Skin epidermis (tissue), 12 donors: ENCODE results near the gene PLA2G4B.

ENCODE experiments used
- H3K27ac ChIP-seq, 21 experiments: fragments of 200-600 bp; sonication (generic) in 11 of 21; one replicate each; pipeline ENCODE4 v1.5.0; 2020; ENCODE audit warnings: mild to moderate bottlenecking in 3 of 21, inconsistent platforms in 2 of 21, moderate library complexity in 2 of 21
- H3K4me3 ChIP-seq, 7 experiments: fragments of 200-600 bp; sonication (generic) in 2 of 7; one replicate each; pipeline ENCODE4 v1.5.0; 2020; ENCODE audit warnings: inconsistent platforms in 2 of 7, mild to moderate bottlenecking in 2 of 7, moderate library complexity in 1 of 7

PLA2G4B gene

GRCh38 chr15:41879321-41879845, 40.7 kb downstream of the PLA2G4B start:
- no peak overlapping the region for H3K27ac ChIP-seq

GRCh38 chr15:41880156-41880877, 41.7 kb downstream of the PLA2G4B start:
- Histone ChIP-seq H3K4me3 (no peak overlapping the region), H3K27ac (no peak overlapping the region)

More at GRCh38 chr15:41879321-41879845, 40.7 kb downstream of the PLA2G4B start:
- no peak overlapping the region for H3K4me3 ChIP-seq

GRCh38 chr15:41881086-41881485, 42.4 kb downstream of the PLA2G4B start:
- Histone ChIP-seq H3K27ac (no peak overlapping the region), H3K4me3 (no peak overlapping the region)

- H3K27ac ChIP-seq = peak overlapping the region in 1 of 21 experiments; percentile 42
- peak overlapping the region in 3 of 7 experiments; percentile 5 to 30 (median 7) for H3K4me3 ChIP-seq
Measured at GRCh38 chr15:41881550-41881919, 42.9 kb downstream of the PLA2G4B start.

GRCh38 chr15:41881920-41882688, 43.5 kb downstream of the PLA2G4B start:
- Histone ChIP-seq H3K27ac (peak overlapping the region in 1 of 21 experiments; percentile 42), H3K4me3 (peak overlapping the region in 5 of 7 experiments; percentile 5 to 30 (median 7))

GRCh38 chr15:41882689-41883483, 44.2 kb downstream of the PLA2G4B start:
- peak overlapping the region in 1 of 21 experiments; percentile 42 for H3K27ac ChIP-seq
- H3K4me3 ChIP-seq = peak overlapping the region in 2 of 7 experiments; percentile 15 to 30

- H3K4me3 ChIP-seq = no peak overlapping the region
- H3K27ac ChIP-seq = no peak overlapping the region
Measured at GRCh38 chr15:41883484-41883825, 44.8 kb downstream of the PLA2G4B start.

GRCh38 chr15:41884458-41884857, 45.8 kb downstream of the PLA2G4B start:
- H3K4me3 ChIP-seq = no peak overlapping the region
- no peak overlapping the region for H3K27ac ChIP-seq

GRCh38 chr15:41885321-41885720, 46.7 kb downstream of the PLA2G4B start:
- Histone ChIP-seq H3K27ac (no peak overlapping the region), H3K4me3 (no peak overlapping the region)

GRCh38 chr15:41885841-41886240, 47.2 kb downstream of the PLA2G4B start:
- no peak overlapping the region for H3K27ac ChIP-seq
- no peak overlapping the region for H3K4me3 ChIP-seq

- H3K27ac ChIP-seq = no peak overlapping the region
- no peak overlapping the region for H3K4me3 ChIP-seq
Measured at GRCh38 chr15:41886741-41887140, 48.1 kb downstream of the PLA2G4B start.

GRCh38 chr15:41887161-41887560, 48.5 kb downstream of the PLA2G4B start:
- no peak overlapping the region for H3K4me3 ChIP-seq
- H3K27ac ChIP-seq = no peak overlapping the region

- H3K27ac ChIP-seq = no peak overlapping the region
- H3K4me3 ChIP-seq = no peak overlapping the region
Measured at GRCh38 chr15:41887893-41888292, 49.2 kb downstream of the PLA2G4B start.

GRCh38 chr15:41888662-41889253, 50.1 kb downstream of the PLA2G4B start:
- Histone ChIP-seq H3K27ac (no peak overlapping the region), H3K4me3 (no peak overlapping the region)

- Histone ChIP-seq H3K4me3 (no peak overlapping the region), H3K27ac (no peak overlapping the region)
Measured at GRCh38 chr15:41890050-41890690, 51.5 kb downstream of the PLA2G4B start.

- H3K4me3 ChIP-seq = no peak overlapping the region
- H3K27ac ChIP-seq = no peak overlapping the region
Measured at GRCh38 chr15:41891226-41891625, 52.6 kb downstream of the PLA2G4B start.

- H3K4me3 ChIP-seq = no peak overlapping the region
- no peak overlapping the region for H3K27ac ChIP-seq
Measured at GRCh38 chr15:41891946-41892345, 53.3 kb downstream of the PLA2G4B start.

- Histone ChIP-seq H3K4me3 (no peak overlapping the region), H3K27ac (peak overlapping the region in 11 of 21 experiments; percentile 17 to 91 (median 59))
Measured at GRCh38 chr15:41892621-41893421, 54.2 kb downstream of the PLA2G4B start.
